Mesenchymal stem cell (in vitro differentiated cells and primary cell): ENCODE data around the gene ADCY3.

Experiments used
- DNase-seq: peaks from one replicate; pipeline ENCODE4 v3.0.0-alpha.2; 2013
- H2AFZ ChIP-seq: one replicate; pipeline ENCODE4 v1.6.1; 2013; ENCODE audit warnings: low read depth, mild to moderate bottlenecking, control low read depth, inconsistent platforms, low read length, moderate library complexity
- H2AK5ac ChIP-seq: 2 replicates; pipeline ENCODE4 v1.6.1; 2013; ENCODE audit warnings: low read length, moderate library complexity, mild to moderate bottlenecking, inconsistent platforms; ENCODE audit not compliant: severe bottlenecking
- H2BK120ac ChIP-seq: one replicate; pipeline ENCODE4 v1.6.1; 2013; ENCODE audit warnings: low read depth, mild to moderate bottlenecking, inconsistent platforms, low read length, moderate library complexity
- H2BK12ac ChIP-seq, 2 experiments: one replicate each; pipeline ENCODE4 v1.6.1; 2013; ENCODE audit warnings: inconsistent platforms in 2 of 2, low read length in 2 of 2, mild to moderate bottlenecking in 2 of 2, moderate library complexity in 2 of 2, control low read depth in 1 of 2
- H2BK15ac ChIP-seq: one replicate; pipeline ENCODE4 v1.6.1; 2013; ENCODE audit warnings: mild to moderate bottlenecking, low read depth, inconsistent platforms; ENCODE audit not compliant: poor library complexity, severe bottlenecking
- H2BK5ac ChIP-seq: 2 replicates; pipeline ENCODE4 v1.6.1; 2013; ENCODE audit warnings: low read depth, mild to moderate bottlenecking, low read length, control low read depth, inconsistent platforms; ENCODE audit not compliant: poor library complexity, severe bottlenecking
- H3K14ac ChIP-seq, 2 experiments: one replicate each; pipeline ENCODE4 v1.6.1; 2013; ENCODE audit warnings: inconsistent platforms in 2 of 2, low read length in 2 of 2, control low read depth in 1 of 2, mild to moderate bottlenecking in 1 of 2, moderate library complexity in 1 of 2
- H3K18ac ChIP-seq, 2 experiments: one replicate each; pipeline ENCODE4 v1.6.1; 2013; ENCODE audit warnings: inconsistent platforms in 2 of 2, low read length in 2 of 2, control low read depth in 1 of 2, low read depth in 1 of 2, mild to moderate bottlenecking in 1 of 2
- H3K23ac ChIP-seq, 2 experiments: one replicate each; pipeline ENCODE4 v1.6.1; 2013; ENCODE audit warnings: inconsistent platforms in 2 of 2, low read length in 2 of 2, mild to moderate bottlenecking in 2 of 2, moderate library complexity in 2 of 2, control low read depth in 1 of 2
- H3K27ac ChIP-seq: 2 replicates; pipeline ENCODE4 v1.5.1; 2013; ENCODE audit warnings: mild to moderate bottlenecking, moderate library complexity, low read length, control low read depth, inconsistent platforms; ENCODE audit not compliant: poor library complexity, severe bottlenecking
- H3K27me3 ChIP-seq, 2 experiments: 2 replicates each; pipeline versions ENCODE4 v1.6.1 to v1.7.0; 2013; ENCODE audit warnings: low read length in 2 of 2, mild to moderate bottlenecking in 2 of 2, moderate library complexity in 2 of 2, control low read depth in 1 of 2, inconsistent platforms in 1 of 2; ENCODE audit not compliant: control insufficient read depth in 1 of 2, insufficient read depth in 1 of 2
- H3K36me3 ChIP-seq, 2 experiments: 2 replicates each; pipeline versions ENCODE4 v1.6.1 to v1.7.0; 2013; ENCODE audit warnings: low read length in 2 of 2, control low read depth in 1 of 2, inconsistent platforms in 1 of 2, low read depth in 1 of 2, mild to moderate bottlenecking in 1 of 2; ENCODE audit not compliant: insufficient read depth in 2 of 2, control insufficient read depth in 1 of 2
- H3K4ac ChIP-seq, 2 experiments: one replicate each; pipeline ENCODE4 v1.6.1; 2013; ENCODE audit warnings: inconsistent platforms in 2 of 2, low read length in 2 of 2, mild to moderate bottlenecking in 2 of 2, moderate library complexity in 2 of 2, control low read depth in 1 of 2, low read depth in 1 of 2
- H3K4me1 ChIP-seq: 2 replicates; pipeline ENCODE4 v1.6.1; 2013; ENCODE audit warnings: low read depth, low read length, control low read depth; ENCODE audit not compliant: control insufficient read depth, insufficient read depth
- H3K4me2 ChIP-seq: 2 replicates; pipeline ENCODE4 v1.6.1; 2013; ENCODE audit warnings: low read length, mild to moderate bottlenecking, inconsistent platforms; ENCODE audit not compliant: poor library complexity, severe bottlenecking
- H3K4me3 ChIP-seq, 2 experiments: 2 replicates each; pipeline versions ENCODE4 v1.5.1 to v1.7.0; 2013; ENCODE audit warnings: low read length in 2 of 2, mild to moderate bottlenecking in 2 of 2, control low read depth in 1 of 2, low read depth in 1 of 2; ENCODE audit not compliant: insufficient read depth in 1 of 2
- H3K79me1 ChIP-seq: replicated peaks from 2 replicates; pipeline ENCODE4 v1.6.1; 2013; ENCODE audit warnings: mild to moderate bottlenecking, control low read depth, low read length, inconsistent platforms; ENCODE audit not compliant: poor library complexity, severe bottlenecking
- H3K9ac ChIP-seq: 2 replicates; pipeline ENCODE4 v1.7.0; 2013; ENCODE audit warnings: mild to moderate bottlenecking, low read length, moderate library complexity
- H3K9me3 ChIP-seq: 2 replicates; pipeline ENCODE4 v1.7.0; 2013; ENCODE audit warnings: mild to moderate bottlenecking, low read length; ENCODE audit not compliant: control insufficient read depth
- H4K8ac ChIP-seq: one replicate; pipeline ENCODE4 v1.6.1; 2013; ENCODE audit warnings: inconsistent platforms, mild to moderate bottlenecking, low read length, moderate library complexity
- H4K91ac ChIP-seq: one replicate; pipeline ENCODE4 v1.6.1; 2013; ENCODE audit warnings: mild to moderate bottlenecking, low read length, inconsistent platforms
- WGBS: methylation state at CpG from one replicate; pipeline ENCODE4 v1.1.7; 2013; ENCODE audit warnings: mixed read lengths; 5-methylcytosine and 5-hydroxymethylcytosine counted together

Gene ADCY3

GRCh38 chr2:24928036-24928435 lies 8.0 kb upstream of the ADCY3 start:
- Histone ChIP-seq H3K18ac (no peak overlapping the region), H3K4me3 (no peak overlapping the region), H3K4me2 (no peak overlapping the region), H2AFZ (no peak overlapping the region), H3K27me3 (no peaks in the 10 kb centered on the region), H3K23ac (no peak overlapping the region), H3K27ac (no peak overlapping the region), H3K9ac (no peak overlapping the region), H2BK12ac (no peak overlapping the region), H2BK120ac (no peak overlapping the region), H3K4me1 (peaks cover 6% of the 10 kb centered on the region), H3K9me3 (no peaks in the 10 kb centered on the region), H3K14ac (no peak overlapping the region), H3K36me3 (no peaks in the 10 kb centered on the region), H2BK5ac (no peak overlapping the region), H3K4ac (no peak overlapping the region), H3K79me1 (no peaks in the 10 kb centered on the region), H4K91ac (no peak overlapping the region), H2BK15ac (no peak overlapping the region), H4K8ac (no peak overlapping the region), H2AK5ac (no peak overlapping the region)
- DNase-seq, result no peak

- no peak overlapping the region for H3K4ac ChIP-seq
- DNase-seq, result no peak
- H3K79me1 ChIP-seq, result no peaks in the 10 kb centered on the region
- H2BK15ac ChIP-seq, result no peak overlapping the region
- peak overlapping the region; percentile 78 for H3K9ac ChIP-seq
- no peaks in the 10 kb centered on the region for H3K9me3 ChIP-seq
- H2BK120ac ChIP-seq, result no peak overlapping the region
- peaks cover 6% of the 10 kb centered on the region for H3K4me1 ChIP-seq
- no peaks in the 10 kb centered on the region for H3K27me3 ChIP-seq
- H3K23ac ChIP-seq, result no peak overlapping the region
- H3K4me3 ChIP-seq, result peak overlapping the region in 1 of 2 experiments; percentile 63
- 59% methylated on average over 33 of the region's 33 CpGs for WGBS
- H3K4me2 ChIP-seq, result no peak overlapping the region
- H3K14ac ChIP-seq, result no peak overlapping the region
- no peak overlapping the region for H3K27ac ChIP-seq
- H2AFZ ChIP-seq, result peak overlapping the region; percentile 51
- H4K8ac ChIP-seq, result peak overlapping the region; percentile 2
- H2AK5ac ChIP-seq, result no peak overlapping the region
- no peaks in the 10 kb centered on the region for H3K36me3 ChIP-seq
- H3K18ac ChIP-seq, result no peak overlapping the region
- no peak overlapping the region for H2BK12ac ChIP-seq
- no peak overlapping the region for H4K91ac ChIP-seq
- no peak overlapping the region for H2BK5ac ChIP-seq
Observed at GRCh38 chr2:24926602-24927252, 6.7 kb upstream of the ADCY3 start.

GRCh38 chr2:24926220-24926601 lies 6.2 kb upstream of the ADCY3 start:
- Histone ChIP-seq H3K14ac (no peak overlapping the region), H2AK5ac (no peak overlapping the region), H3K4me3 (peak overlapping the region in 1 of 2 experiments; percentile 63), H3K4ac (no peak overlapping the region), H4K8ac (no peak overlapping the region), H2BK12ac (no peak overlapping the region), H3K18ac (no peak overlapping the region), H3K36me3 (no peaks in the 10 kb centered on the region), H2BK120ac (no peak overlapping the region), H3K79me1 (no peaks in the 10 kb centered on the region), H2AFZ (peak overlapping the region; percentile 10), H3K9ac (peak overlapping the region; percentile 78), H2BK15ac (no peak overlapping the region), H4K91ac (no peak overlapping the region), H3K23ac (no peak overlapping the region), H3K27me3 (no peaks in the 10 kb centered on the region), H3K4me2 (no peak overlapping the region), H2BK5ac (no peak overlapping the region), H3K4me1 (peaks cover 6% of the 10 kb centered on the region), H3K27ac (no peak overlapping the region), H3K9me3 (no peaks in the 10 kb centered on the region)
- WGBS, result 97% methylated on average over 14 of the region's 14 CpGs
- no peak for DNase-seq

- Histone ChIP-seq H2BK120ac (no peak overlapping the region), H3K4me3 (no peak overlapping the region)
- no peak for DNase-seq
Observed at GRCh38 chr2:24925815-24926214, 5.8 kb upstream of the ADCY3 start.

More at GRCh38 chr2:24925815-24926214, 5.8 kb upstream of the ADCY3 start:
- peak overlapping the region; percentile 10 for H2AFZ ChIP-seq
- WGBS, result 92% methylated on average over 10 of the region's 10 CpGs
- H3K36me3 ChIP-seq, result no peaks in the 10 kb centered on the region
- no peak overlapping the region for H2BK15ac ChIP-seq
- no peak overlapping the region for H2AK5ac ChIP-seq
- no peak overlapping the region for H2BK12ac ChIP-seq
- H3K4me1 ChIP-seq, result peaks cover 4% of the 10 kb centered on the region
- no peak overlapping the region for H3K4ac ChIP-seq
- H4K91ac ChIP-seq, result no peak overlapping the region
- no peaks in the 10 kb centered on the region for H3K9me3 ChIP-seq
- no peak overlapping the region for H3K4me2 ChIP-seq
- H3K9ac ChIP-seq, result no peak overlapping the region
- H3K27me3 ChIP-seq, result no peaks in the 10 kb centered on the region
- H3K27ac ChIP-seq, result no peak overlapping the region
- H3K79me1 ChIP-seq, result no peaks in the 10 kb centered on the region
- H3K18ac ChIP-seq, result no peak overlapping the region
- H4K8ac ChIP-seq, result no peak overlapping the region
- peak overlapping the region in 1 of 2 experiments; percentile 44 for H3K14ac ChIP-seq
- no peak overlapping the region for H3K23ac ChIP-seq
- H2BK5ac ChIP-seq, result no peak overlapping the region
